ENCODE measurements around the gene MVB12A. TPM values are rescaled to one million over a fixed set of nuclear protein-coding genes. Genes with fewer than 3 reads are reported as not detected.

MVB12A gene
- 25.7 TPM for total RNA-seq
- 66.4 TPM for polyA plus RNA-seq

- Histone ChIP-seq H3K4me3 (ENCODE audit: low read depth, low read length) (peak within 1 kb of the TSS; percentile 61), H3K27ac (ENCODE audit: low read depth) (peak within 1 kb of the TSS; percentile 54), H3K36me3 (ENCODE audit: insufficient read depth) (no peaks in the 10 kb centered on the region), H3K4me1 (ENCODE audit: insufficient read depth) (peaks cover 4% of the 10 kb centered on the region)
- WGBS: under 1% methylated on average over 85 of the region's 85 CpGs
- DNase-seq (ENCODE audit: extremely low spot score): peak; percentile 96
Measured at GRCh38 chr19:17419621-17420474, at the start of gene MVB12A. TSS of gene MVB12A (plus strand) at chr19:17420047. CDS start at chr19:17420136, 89 bp downstream.

GRCh38 chr19:17376935-17377600 is 42.8 kb upstream of the MVB12A start, which contains the start of gene PLVAP:
TSS of gene PLVAP (minus strand) at chr19:17377342. CDS start at chr19:17377288, 54 bp downstream.
- H3K27ac ChIP-seq (ENCODE audit: low read depth): peak within 1 kb of the TSS; percentile 15
- H3K4me3 ChIP-seq (ENCODE audit: low read depth, low read length): peak within 1 kb of the TSS; percentile 20
- no peak for DNase-seq (ENCODE audit: extremely low spot score)
- H3K4me1 ChIP-seq (ENCODE audit: insufficient read depth): no peaks in the 10 kb centered on the region
- WGBS: 45% methylated on average over 39 of the region's 39 CpGs
- no peaks in the 10 kb centered on the region for H3K36me3 ChIP-seq (ENCODE audit: insufficient read depth)

GRCh38 chr19:17378271-17378670 is 41.6 kb upstream of the MVB12A start:
- no peak for DNase-seq (ENCODE audit: extremely low spot score)
- Histone ChIP-seq H3K27ac (ENCODE audit: low read depth) (no peak overlapping the region), H3K4me1 (ENCODE audit: insufficient read depth) (no peaks in the 10 kb centered on the region), H3K36me3 (ENCODE audit: insufficient read depth) (no peaks in the 10 kb centered on the region), H3K4me3 (ENCODE audit: low read depth, low read length) (no peak overlapping the region)
- WGBS: 58% methylated on average over 13 of the region's 13 CpGs

GRCh38 chr19:17379221-17379631 is 40.6 kb upstream of the MVB12A start:
- no peak for DNase-seq (ENCODE audit: extremely low spot score)

GRCh38 chr19:17380426-17381138 is 39.3 kb upstream of the MVB12A start:
- Histone ChIP-seq H3K4me3 (ENCODE audit: low read depth, low read length) (no peak overlapping the region), H3K27ac (ENCODE audit: low read depth) (no peak overlapping the region), H3K4me1 (ENCODE audit: insufficient read depth) (no peaks in the 10 kb centered on the region), H3K36me3 (ENCODE audit: insufficient read depth) (no peaks in the 10 kb centered on the region)
- no peak for DNase-seq (ENCODE audit: extremely low spot score)
- WGBS: 95% methylated on average over 5 of the region's 5 CpGs

More at GRCh38 chr19:17379221-17379631, 40.6 kb upstream of the MVB12A start:
- 27% methylated on average over 14 of the region's 14 CpGs for WGBS
- Histone ChIP-seq H3K4me1 (ENCODE audit: insufficient read depth) (no peaks in the 10 kb centered on the region), H3K36me3 (ENCODE audit: insufficient read depth) (no peaks in the 10 kb centered on the region), H3K4me3 (ENCODE audit: low read depth, low read length) (no peak overlapping the region), H3K27ac (ENCODE audit: low read depth) (no peak overlapping the region)

- DNase-seq (ENCODE audit: extremely low spot score): no peak
- Histone ChIP-seq H3K36me3 (ENCODE audit: insufficient read depth) (no peaks in the 10 kb centered on the region), H3K4me1 (ENCODE audit: insufficient read depth) (no peaks in the 10 kb centered on the region), H3K27ac (ENCODE audit: low read depth) (no peak overlapping the region), H3K4me3 (ENCODE audit: low read depth, low read length) (no peak overlapping the region)
- 36% methylated on average over 20 of the region's 20 CpGs for WGBS
Measured at GRCh38 chr19:17385878-17386611, 33.8 kb upstream of the MVB12A start.

- WGBS: 54% methylated on average over 1 of the region's 1 CpG
- no peak for DNase-seq (ENCODE audit: extremely low spot score)
- no peak overlapping the region for H3K4me3 ChIP-seq (ENCODE audit: low read depth, low read length)
Measured at GRCh38 chr19:17389288-17389687, 30.6 kb upstream of the MVB12A start.

GRCh38 chr19:17389957-17390664 is 29.7 kb upstream of the MVB12A start:
- Histone ChIP-seq H3K27ac (ENCODE audit: low read depth) (no peak overlapping the region), H3K36me3 (ENCODE audit: insufficient read depth) (no peaks in the 10 kb centered on the region)

More at GRCh38 chr19:17389288-17389687, 30.6 kb upstream of the MVB12A start:
- Histone ChIP-seq H3K27ac (ENCODE audit: low read depth) (no peak overlapping the region), H3K36me3 (ENCODE audit: insufficient read depth) (no peaks in the 10 kb centered on the region), H3K4me1 (ENCODE audit: insufficient read depth) (no peaks in the 10 kb centered on the region)

GRCh38 chr19:17390665-17391370 is 29.0 kb upstream of the MVB12A start:
- Histone ChIP-seq H3K27ac (ENCODE audit: low read depth) (no peak overlapping the region), H3K4me3 (ENCODE audit: low read depth, low read length) (peak overlapping the region; percentile 23), H3K4me1 (ENCODE audit: insufficient read depth) (no peaks in the 10 kb centered on the region), H3K36me3 (ENCODE audit: insufficient read depth) (no peaks in the 10 kb centered on the region)
- DNase-seq (ENCODE audit: extremely low spot score): peak; percentile 82
- under 1% methylated on average over 50 of the region's 50 CpGs for WGBS

More at GRCh38 chr19:17389957-17390664, 29.7 kb upstream of the MVB12A start:
- Histone ChIP-seq H3K4me3 (ENCODE audit: low read depth, low read length) (peak overlapping the region; percentile 23), H3K4me1 (ENCODE audit: insufficient read depth) (no peaks in the 10 kb centered on the region)
- no peak for DNase-seq (ENCODE audit: extremely low spot score)
- 7% methylated on average over 37 of the region's 37 CpGs for WGBS

GRCh38 chr19:17391371-17392151 is 28.3 kb upstream of the MVB12A start:
- H3K27ac ChIP-seq (ENCODE audit: low read depth): no peak overlapping the region
- H3K36me3 ChIP-seq (ENCODE audit: insufficient read depth): no peaks in the 10 kb centered on the region
- DNase-seq (ENCODE audit: extremely low spot score): no peak
- 13% methylated on average over 26 of the region's 26 CpGs for WGBS
- H3K4me1 ChIP-seq (ENCODE audit: insufficient read depth): no peaks in the 10 kb centered on the region
- H3K4me3 ChIP-seq (ENCODE audit: low read depth, low read length): peak overlapping the region; percentile 23

- WGBS: 58% methylated on average over 2 of the region's 2 CpGs
- DNase-seq (ENCODE audit: extremely low spot score): no peak
- no peaks in the 10 kb centered on the region for H3K36me3 ChIP-seq (ENCODE audit: insufficient read depth)
- no peak overlapping the region for H3K4me3 ChIP-seq (ENCODE audit: low read depth, low read length)
- H3K4me1 ChIP-seq (ENCODE audit: insufficient read depth): no peaks in the 10 kb centered on the region
- H3K27ac ChIP-seq (ENCODE audit: low read depth): no peak overlapping the region
Measured at GRCh38 chr19:17393002-17393401, 26.8 kb upstream of the MVB12A start.

Data from urinary bladder (tissue), 4 donors.